GM12892 (cell line): ENCODE results near the gene ABCC12.

ENCODE experiments used
- POLR2A ChIP-seq: IDR thresholded peaks from 2 replicates; pipeline ENCODE4 v1.6.1; 2011; ENCODE audit warnings: low read depth, low read length, control low read depth
- POLR2AphosphoS5 ChIP-seq: IDR thresholded peaks from 2 replicates; pipeline ENCODE4 v1.6.1; 2011; ENCODE audit warnings: low read depth, low read length, control low read depth
- TAF1 ChIP-seq: IDR thresholded peaks from 2 replicates; pipeline ENCODE4 v1.6.1; 2011; ENCODE audit warnings: low read depth, mild to moderate bottlenecking, control low read depth, low read length, borderline replicate concordance

GRCh38 chr16:48187779-48188178 lies 32.0 kb upstream of the ABCC12 start:
- TF ChIP-seq POLR2A (no peak), POLR2AphosphoS5 (no peak), TAF1 (no peak)
